Measurements from ENCODE around the gene VGLL3. TPM values are rescaled to one million over a fixed set of nuclear protein-coding genes. Genes with fewer than 3 reads are reported as not detected.
A peak's percentile ranks its signal among the peaks of the same experiment; 100 is the strongest.

VGLL3 gene
- total and polyA plus RNA-seq, 2 of the 4 experiments (the other 2 are of a cell fraction), result 46.2 to 97.3 TPM

GRCh38 chr3:86895202-86895601 is 95.7 kb downstream of the VGLL3 start:
- in situ Hi-C loops (cut with MboI; ENCODE audit: low sequenced_read_pairs), result no loop called here
- Histone ChIP-seq H3K4ac (ENCODE audit: low read depth, low read length) (no peak overlapping the region), H2AFZ (replicated peaks; ENCODE audit: low read length, poor library complexity) (no peak overlapping the region), H3K56ac (ENCODE audit: extremely low read depth, insufficient read depth, low read length) (no peak overlapping the region), H3K27ac (ENCODE audit: insufficient read depth, low read length) (no peak overlapping the region), H2BK15ac (ENCODE audit: low read depth, low read length) (no peak overlapping the region), H2AK5ac (ENCODE audit: low read depth, low read length) (no peak overlapping the region), H4K20me1 (ENCODE audit: insufficient read depth, low read length) (no peaks in the 10 kb centered on the region), H3K4me2 (ENCODE audit: low read depth, low read length) (no peak overlapping the region), H3K18ac (ENCODE audit: low read depth, low read length) (no peak overlapping the region), H3K9me1 (ENCODE audit: insufficient read depth, low read length) (no peaks in the 10 kb centered on the region), H3K4me3 (ENCODE audit: insufficient read depth, low read depth, low read length) (no peak overlapping the region), H4K5ac (ENCODE audit: low read depth, low read length) (no peak overlapping the region), H3K23ac (ENCODE audit: low read depth, low read length) (no peak overlapping the region), H3K79me1 (ENCODE audit: low read depth in 1 of 2, low read length in 2 of 2) (no peaks in the 10 kb centered on the region), H2BK120ac (ENCODE audit: low read depth, low read length) (no peak overlapping the region), H2BK20ac (ENCODE audit: low read depth, low read length) (no peak overlapping the region), H4K8ac (ENCODE audit: low read depth in 2 of 2, low read length in 2 of 2) (no peak overlapping the region), H3K4me1 (ENCODE audit: control insufficient read depth, insufficient read depth, low read length) (peaks cover 2% of the 10 kb centered on the region; the same call in 1 of the 2 replicates), H3K27me3 (ENCODE audit: control insufficient read depth, insufficient read depth, low read length) (no peaks in the 10 kb centered on the region), H3K14ac (replicated peaks; ENCODE audit: low read depth, low read length) (no peak overlapping the region), H3K9me3 (ENCODE audit: control insufficient read depth, insufficient read depth, low read length) (no peaks in the 10 kb centered on the region), H3K9ac (ENCODE audit: low read depth, low read length) (no peak overlapping the region), H4K91ac (ENCODE audit: insufficient read depth, low read depth, low read length) (no peak overlapping the region), H2AK9ac (replicated peaks; ENCODE audit: low read depth, low read length, poor library complexity) (no peak overlapping the region), H2BK5ac (ENCODE audit: low read depth, low read length, poor library complexity, severe bottlenecking) (no peak overlapping the region), H3K36me3 (ENCODE audit: control insufficient read depth, insufficient read depth, low read length) (no peaks in the 10 kb centered on the region)
- TF ChIP-seq RCOR1 (IDR thresholded peaks at IDR 0.05; ENCODE audit: insufficient replicate concordance, low read length), result no peak
- TF ChIP-seq RFX5 (IDR thresholded peaks at IDR 0.05; ENCODE audit: low read depth, low read length), result no peak
- no peak for TF ChIP-seq CTCF (conservative IDR thresholded peaks at IDR 0.05; ENCODE audit: low read depth, low read length)
- no peak for TF ChIP-seq POLR2A (IDR thresholded peaks at IDR 0.05; ENCODE audit: low read depth, low read length)
- TF ChIP-seq NFE2L2 (IDR thresholded peaks at IDR 0.05; ENCODE audit: low read depth, low read length), result no peak
- TF ChIP-seq CEBPB (IDR thresholded peaks at IDR 0.05; ENCODE audit: low read depth, low read length), result no peak
- TF ChIP-seq SMC3 (IDR thresholded peaks at IDR 0.05; ENCODE audit: low read depth, low read length), result no peak
- TF ChIP-seq BHLHE40 (IDR thresholded peaks at IDR 0.05; ENCODE audit: low read depth, low read length), result no peak
- TF ChIP-seq, protein P1, sequence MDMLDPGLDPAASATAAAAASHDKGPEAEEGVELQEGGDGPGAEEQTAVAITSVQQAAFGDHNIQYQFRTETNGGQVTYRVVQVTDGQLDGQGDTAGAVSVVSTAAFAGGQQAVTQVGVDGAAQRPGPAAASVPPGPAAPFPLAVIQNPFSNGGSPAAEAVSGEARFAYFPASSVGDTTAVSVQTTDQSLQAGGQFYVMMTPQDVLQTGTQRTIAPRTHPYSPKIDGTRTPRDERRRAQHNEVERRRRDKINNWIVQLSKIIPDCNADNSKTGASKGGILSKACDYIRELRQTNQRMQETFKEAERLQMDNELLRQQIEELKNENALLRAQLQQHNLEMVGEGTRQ (IDR thresholded peaks at IDR 0.05; ENCODE audit: low read depth, low read length), result no peak
- TF ChIP-seq MAZ (IDR thresholded peaks at IDR 0.05; ENCODE audit: borderline replicate concordance, low read depth, low read length), result no peak
- TF ChIP-seq CHD1 (IDR thresholded peaks at IDR 0.05; ENCODE audit: low read depth, low read length), result no peak
- TF ChIP-seq RAD21 (IDR thresholded peaks at IDR 0.05; ENCODE audit: low read length), result no peak
- TF ChIP-seq MXI1 (IDR thresholded peaks at IDR 0.05; ENCODE audit: borderline replicate concordance, low read depth, low read length), result no peak
- no peak for TF ChIP-seq FOS (IDR thresholded peaks at IDR 0.05; ENCODE audit: low read depth, low read length)
- DNase-seq, result peak; percentile 23
- no peak for ATAC-seq (ENCODE audit: low read depth)
- dilution Hi-C loops (cut with HindIII; ENCODE audit: low sequenced_read_pairs, unreplicated experiment), result no loop called here
- no CpG with 5 or more reads among the region's 1 CpG for WGBS, 2 experiments (ENCODE audit: extremely low coverage in 2 of 2, insufficient read length in 1 of 2)
- CTCF ChIA-PET, result no interaction called here
- POLR2A ChIA-PET (ENCODE audit: unreplicated experiment), result no interaction called here
- intact Hi-C loops (cut with micrococcal nuclease), result no loop called here
- BruUV-seq (replicated peaks), result no TSS peak
